IMR-90 (cell line): ENCODE results near the gene SRSF7. TPM values are rescaled to one million over a fixed set of nuclear protein-coding genes. Genes with fewer than 3 reads are reported as not detected.
A peak's percentile ranks its signal among the peaks of the same experiment; 100 is the strongest.
"Not testable (repeated sequence)": the region's sequence is repeated elsewhere in the genome, so short reads cannot be mapped to it uniquely, and the experiment has no call there.

Experiments used
- ATAC-seq: fragments of 200-7000 bp; cut with Tn5 transposase; 2 replicates; pipeline ENCODE4 v1.9.1; 2020; ENCODE audit warnings: low read depth, mild to moderate bottlenecking, moderate library complexity
- BruUV-seq: library from RNA; stranded (reverse); fragments of 400-500 nt; replicated peaks from 2 replicates; lab custom pipeline; 2021; lab: Mats Ljungman, UMichigan
- CTCF ChIA-PET: fragments of 300-600 bp; formaldehyde crosslinking; extraction: SDS; loops from one replicate; lab custom pipeline; 2021; ENCODE audit warnings: antibody characterized with exemption; lab: Yijun Ruan, JAX
- POLR2A ChIA-PET: fragments of 300-600 bp; sonication (Branson Sonifier 250); formaldehyde crosslinking; loops from one replicate; lab custom pipeline; 2022; ENCODE audit warnings: antibody characterized with exemption; ENCODE audit not compliant: unreplicated experiment; lab: Charles Lee
- DNase-seq: peaks from one replicate; pipeline ENCODE4 v3.0.0; 2013
- H2AFZ ChIP-seq: replicated peaks from 2 replicates; pipeline ENCODE3; 2013; ENCODE audit warnings: low read length, mild to moderate bottlenecking; ENCODE audit not compliant: poor library complexity
- H2AK5ac ChIP-seq: 2 replicates; pipeline ENCODE4 v1.6.1; 2013; ENCODE audit warnings: low read depth, low read length, inconsistent platforms
- H2AK9ac ChIP-seq: replicated peaks from 2 replicates; pipeline ENCODE3; 2013; ENCODE audit warnings: mild to moderate bottlenecking, low read depth, low read length, moderate library complexity; ENCODE audit not compliant: poor library complexity
- H2BK120ac ChIP-seq: 2 replicates; pipeline ENCODE4 v1.6.1; 2013; ENCODE audit warnings: low read depth, low read length, inconsistent platforms
- H2BK15ac ChIP-seq: 3 replicates; pipeline ENCODE4 v1.6.1; 2013; ENCODE audit warnings: low read depth, low read length, inconsistent platforms
- H2BK20ac ChIP-seq: 2 replicates; pipeline ENCODE4 v1.6.1; 2013; ENCODE audit warnings: low read depth, mild to moderate bottlenecking, inconsistent platforms, low read length, moderate library complexity
- H2BK5ac ChIP-seq: 2 replicates; pipeline ENCODE4 v1.6.1; 2013; ENCODE audit warnings: mild to moderate bottlenecking, low read depth, low read length, inconsistent platforms; ENCODE audit not compliant: poor library complexity, severe bottlenecking
- H3K14ac ChIP-seq: replicated peaks from 2 replicates; pipeline ENCODE4 v1.6.1; 2013; ENCODE audit warnings: low read depth, low read length, inconsistent platforms
- H3K18ac ChIP-seq: 2 replicates; pipeline ENCODE4 v1.6.1; 2013; ENCODE audit warnings: low read depth, low read length, control low read depth
- H3K23ac ChIP-seq: 2 replicates; pipeline ENCODE4 v1.6.1; 2013; ENCODE audit warnings: low read depth, low read length, inconsistent platforms
- H3K27ac ChIP-seq: 2 replicates; pipeline ENCODE4 v1.5.1; 2013; ENCODE audit warnings: mild to moderate bottlenecking, control low read depth, low read length; ENCODE audit not compliant: insufficient read depth
- H3K27me3 ChIP-seq: 2 replicates; pipeline ENCODE4 v1.6.1; 2013; ENCODE audit warnings: low read length; ENCODE audit not compliant: control insufficient read depth, insufficient read depth
- H3K36me3 ChIP-seq: 2 replicates; pipeline ENCODE4 v1.6.1; 2013; ENCODE audit warnings: low read length, mixed read lengths; ENCODE audit not compliant: control insufficient read depth, insufficient read depth
- H3K4ac ChIP-seq: 2 replicates; pipeline ENCODE4 v1.6.1; 2013; ENCODE audit warnings: low read depth, low read length, inconsistent platforms
- H3K4me1 ChIP-seq: 2 replicates; pipeline ENCODE4 v1.6.1; 2013; ENCODE audit warnings: low read length, mixed read lengths; ENCODE audit not compliant: control insufficient read depth, insufficient read depth
- H3K4me2 ChIP-seq: 2 replicates; pipeline ENCODE4 v1.6.1; 2013; ENCODE audit warnings: low read depth, mild to moderate bottlenecking, control low read depth, low read length, moderate library complexity
- H3K4me3 ChIP-seq: 2 replicates; pipeline ENCODE4 v1.5.1; 2013; ENCODE audit warnings: low read depth, mild to moderate bottlenecking, control low read depth, low read length, moderate library complexity; ENCODE audit not compliant: insufficient read depth
- H3K56ac ChIP-seq: 2 replicates; pipeline ENCODE4 v1.6.1; 2013; ENCODE audit warnings: low read length, inconsistent platforms; ENCODE audit not compliant: insufficient read depth; ENCODE audit errors: extremely low read depth
- H3K79me1 ChIP-seq, 2 experiments: 2 replicates each; pipeline ENCODE4 v1.6.1; 2013; ENCODE audit warnings: low read length in 2 of 2, inconsistent platforms in 1 of 2, low read depth in 1 of 2
- H3K9ac ChIP-seq: 2 replicates; pipeline ENCODE4 v1.6.1; 2013; ENCODE audit warnings: low read depth, low read length, control low read depth
- H3K9me1 ChIP-seq: 2 replicates; pipeline ENCODE4 v1.6.1; 2013; ENCODE audit warnings: low read length, inconsistent platforms; ENCODE audit not compliant: insufficient read depth
- H3K9me3 ChIP-seq: 2 replicates; pipeline ENCODE4 v1.6.1; 2013; ENCODE audit warnings: low read length; ENCODE audit not compliant: control insufficient read depth, insufficient read depth
- H4K20me1 ChIP-seq: 2 replicates; pipeline ENCODE4 v1.6.1; 2013; ENCODE audit warnings: low read length, inconsistent platforms; ENCODE audit not compliant: insufficient read depth
- H4K5ac ChIP-seq: 2 replicates; pipeline ENCODE4 v1.6.1; 2013; ENCODE audit warnings: mild to moderate bottlenecking, low read depth, low read length, control low read depth
- H4K8ac ChIP-seq, 2 experiments: 2 replicates each; pipeline ENCODE4 v1.6.1; 2013; ENCODE audit warnings: low read depth in 2 of 2, low read length in 2 of 2, control low read depth in 1 of 2, inconsistent platforms in 1 of 2
- H4K91ac ChIP-seq: 2 replicates; pipeline ENCODE4 v1.6.1; 2013; ENCODE audit warnings: low read depth, low read length, inconsistent platforms; ENCODE audit not compliant: insufficient read depth
- MAZ ChIP-seq: IDR thresholded peaks from 2 replicates; pipeline ENCODE4 v1.6.1; 2012; ENCODE audit warnings: low read depth, mild to moderate bottlenecking, low read length, improper control_type of control experiment, moderate library complexity, borderline replicate concordance
- NFE2L2 ChIP-seq: fragments of 150-350 bp; IDR thresholded peaks from 2 replicates; pipeline ENCODE4 v1.6.1; 2016; ENCODE audit warnings: low read depth, mild to moderate bottlenecking, low read length
- RAD21 ChIP-seq: IDR thresholded peaks from 2 replicates; pipeline ENCODE4 v1.6.1; 2012; ENCODE audit warnings: low read length, improper control_type of control experiment
- WGBS, 2 experiments: methylation state at CpG; one replicate each; pipeline versions ENCODE4 v1.1.5 to v1.1.7; 2013; ENCODE audit warnings: missing lambda C conversion rate in 2 of 2; ENCODE audit not compliant: insufficient read length in 1 of 2; ENCODE audit errors: extremely low coverage in 2 of 2; 5-methylcytosine and 5-hydroxymethylcytosine counted together
- dilution Hi-C: fragments of 300-500 bp; cut with HindIII; formaldehyde crosslinking; loops from one replicate; pipeline ENCODE4 v1.14.3; 2018; ENCODE audit warnings: low sequenced_read_pairs; ENCODE audit not compliant: unreplicated experiment
- in situ Hi-C: fragments of 300-500 bp; cut with MboI; formaldehyde crosslinking; loops from 3 replicates; pipeline ENCODE4 v1.14.3; 2019; ENCODE audit warnings: low sequenced_read_pairs, inconsistent platforms, mixed read lengths
- intact Hi-C: fragments of 100-400 bp; cut with micrococcal nuclease; formaldehyde crosslinking; loops from 2 replicates; pipeline ENCODE4 v1.10.0; 2022
- polyA plus RNA-seq, 3 experiments: library from polyadenylated mRNA; depleted of rRNA; stranded (reverse); fragments of >200 nt; gene quantifications; 2 replicates each; pipeline ENCODE4 v1.2.3, GENCODE V29; 2012; ENCODE audit warnings: low replicate concordance in 1 of 3
- total RNA-seq: library from RNA; depleted of rRNA; stranded (reverse); fragments of >200 nt; gene quantifications from 2 replicates; pipeline ENCODE4 v1.2.3, GENCODE V29; 2012
- TF ChIP-seq, protein P1 (sequence below): fragments of 150-350 bp; IDR thresholded peaks from 2 replicates; pipeline ENCODE4 v1.6.1; 2017; ENCODE audit warnings: mild to moderate bottlenecking, antibody characterized with exemption, low read length, low read depth

The SRSF7 gene
- total and polyA plus RNA-seq, 2 of the 4 experiments (the other 2 are of a cell fraction): 148 to 191 TPM

DNA sequence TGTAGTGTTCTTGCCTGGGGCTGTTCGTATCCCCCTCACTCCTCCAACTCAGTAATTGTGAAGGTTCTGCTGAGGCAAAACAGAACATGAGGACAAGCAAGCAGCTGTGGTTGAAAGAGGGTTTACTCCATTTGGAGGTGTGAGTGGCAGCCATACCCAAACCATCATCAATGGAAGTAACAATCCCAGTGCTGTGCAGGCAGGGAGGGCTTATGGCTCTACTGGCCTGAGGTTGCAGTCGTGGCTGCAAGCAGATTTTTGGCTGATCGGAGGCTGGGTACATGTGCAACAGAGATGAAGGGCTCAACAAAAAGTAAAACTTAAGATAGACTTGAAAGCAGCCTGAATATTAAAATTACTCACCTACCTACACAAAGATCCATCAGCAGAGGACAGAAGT lies 13.2 kb downstream of the SRSF7 start:
- H2BK15ac ChIP-seq: no peak overlapping the region
- peaks cover 19% of the 10 kb centered on the region for H4K20me1 ChIP-seq
- H3K36me3 ChIP-seq: peaks cover 30% of the 10 kb centered on the region
- no peak overlapping the region for H2BK120ac ChIP-seq
- no peak overlapping the region for H3K4ac ChIP-seq
- peaks cover 10 to 28% of the 10 kb centered on the region in 2 experiments; a peak in 3 of 4 replicates for H3K79me1 ChIP-seq
- ATAC-seq: no peak
- no peak overlapping the region for H3K4me2 ChIP-seq
- no peaks in the 10 kb centered on the region for H3K27me3 ChIP-seq
- WGBS, 2 experiments: no CpG with 5 or more reads among the region's 3 CpGs
- no peak overlapping the region for H4K5ac ChIP-seq
- no peak overlapping the region for H2AFZ ChIP-seq
- no peaks in the 10 kb centered on the region for H3K9me3 ChIP-seq
- no peak overlapping the region for H3K4me3 ChIP-seq
- ChIA-PET POLR2A (interaction anchor here (1.0 kb wide), 1 partner anchor 13 kb away, joined by 5 read pairs; the partner anchor contains the start of gene SRSF7), CTCF (no interaction called here)
- no peak overlapping the region for H3K56ac ChIP-seq
- H3K9me1 ChIP-seq: peaks cover 3% of the 10 kb centered on the region; the same call in 1 of the 2 replicates
- H3K4me1 ChIP-seq: no peaks in the 10 kb centered on the region
- H2BK5ac ChIP-seq: no peak overlapping the region
- no peak for DNase-seq
- no peak overlapping the region for H4K91ac ChIP-seq
- no peak overlapping the region for H3K23ac ChIP-seq
- dilution Hi-C loops (loop anchor here (25.0 kb wide), 1 partner anchor 176 kb away; no protein-coding TSS in a partner anchor), in situ Hi-C loops (no loop called here), intact Hi-C loops (no loop called here)
- peak overlapping the region; percentile 10 for H2AK9ac ChIP-seq
- no peak overlapping the region for H2BK20ac ChIP-seq
- no peak overlapping the region for H3K18ac ChIP-seq
- no TSS peak for BruUV-seq
- no peak overlapping the region for H3K27ac ChIP-seq
- H3K9ac ChIP-seq: no peak overlapping the region
- H2AK5ac ChIP-seq: no peak overlapping the region
- H4K8ac ChIP-seq: no peak overlapping the region
- H3K14ac ChIP-seq: no peak overlapping the region
- TF ChIP-seq NFE2L2 (no peak), MAZ (no peak), RAD21 (no peak)
- TF ChIP-seq, protein P1, sequence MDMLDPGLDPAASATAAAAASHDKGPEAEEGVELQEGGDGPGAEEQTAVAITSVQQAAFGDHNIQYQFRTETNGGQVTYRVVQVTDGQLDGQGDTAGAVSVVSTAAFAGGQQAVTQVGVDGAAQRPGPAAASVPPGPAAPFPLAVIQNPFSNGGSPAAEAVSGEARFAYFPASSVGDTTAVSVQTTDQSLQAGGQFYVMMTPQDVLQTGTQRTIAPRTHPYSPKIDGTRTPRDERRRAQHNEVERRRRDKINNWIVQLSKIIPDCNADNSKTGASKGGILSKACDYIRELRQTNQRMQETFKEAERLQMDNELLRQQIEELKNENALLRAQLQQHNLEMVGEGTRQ: no peak

DNA sequence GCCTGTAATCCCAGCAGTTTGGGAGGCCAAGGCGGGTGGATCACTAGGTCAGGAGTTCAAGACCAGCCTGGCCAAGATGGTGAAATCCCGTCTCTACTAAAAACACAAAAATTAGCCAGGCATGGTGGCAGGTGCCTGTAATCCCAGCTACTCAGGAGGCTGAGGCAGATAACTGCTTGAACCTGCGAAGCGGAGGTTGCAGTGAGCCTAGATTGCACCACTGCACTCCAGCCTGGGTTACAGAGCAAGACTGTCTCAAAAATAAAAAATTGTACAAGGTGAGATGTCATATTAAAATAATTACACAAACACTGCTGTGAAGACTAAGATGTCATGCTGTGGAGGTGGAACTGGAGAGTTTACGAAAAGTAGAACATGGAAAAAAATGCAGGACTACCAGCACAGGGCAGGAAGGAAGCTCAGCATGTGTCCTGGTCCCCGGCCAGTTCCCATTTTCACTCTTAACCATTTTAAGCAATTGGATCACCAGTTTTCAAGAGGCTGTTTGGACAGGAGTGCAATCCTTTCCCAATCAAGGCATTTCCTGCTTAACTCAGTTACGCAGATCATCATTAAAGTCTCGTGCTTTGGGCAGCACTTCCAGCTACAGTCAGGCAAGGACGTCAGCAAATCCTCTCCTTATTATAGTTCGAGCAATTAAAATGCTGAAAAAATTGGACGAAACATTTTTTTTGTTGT lies 14.0 kb downstream of the SRSF7 start:
- ATAC-seq, H4K91ac ChIP-seq, H2AK9ac ChIP-seq, H3K14ac ChIP-seq, in situ Hi-C loops, H3K4me3 ChIP-seq, H2BK20ac ChIP-seq, H3K27ac ChIP-seq, H3K18ac ChIP-seq, H4K8ac ChIP-seq, H3K9me3 ChIP-seq, H3K4me1 ChIP-seq, H4K5ac ChIP-seq, intact Hi-C loops, H2AK5ac ChIP-seq, H3K9ac ChIP-seq, H3K23ac ChIP-seq, H2BK120ac ChIP-seq, H3K56ac ChIP-seq, BruUV-seq, H3K9me1 ChIP-seq, H2BK15ac ChIP-seq, DNase-seq, H2AFZ ChIP-seq, H3K4me2 ChIP-seq, H2BK5ac ChIP-seq, H3K27me3 ChIP-seq, H3K4ac ChIP-seq: not testable (repeated sequence)
- ChIA-PET POLR2A (interaction anchor here (1.0 kb wide), 1 partner anchor 14 kb away, joined by 5 read pairs; the partner anchor contains the start of gene SRSF7), CTCF (interaction anchor here (0.9 kb wide), 1 partner anchor 155 kb away, joined by 4 read pairs; no protein-coding TSS in a partner anchor)
- Histone ChIP-seq H3K36me3 (peaks cover 29% of the 10 kb centered on the region), H3K79me1 (peaks cover 7 to 28% of the 10 kb centered on the region in 2 experiments; a peak in 2 of 4 replicates), H4K20me1 (peaks cover 12% of the 10 kb centered on the region)
- dilution Hi-C loops: loop anchor here (25.0 kb wide), 1 partner anchor 175 kb away; no protein-coding TSS in a partner anchor
- 70% methylated on average over 2 of the region's 11 CpGs; no CpG with 5 or more reads in 1 of the 2 experiments for WGBS, 2 experiments
